HepG2 (cell line): Measurements from ENCODE around the gene ESPN. TPM values are rescaled to one million over a fixed set of nuclear protein-coding genes. Genes with fewer than 3 reads are reported as not detected.

ENCODE experiments used
- ATF7-NPFF ChIP-seq: sonication (generic); formaldehyde crosslinking; IDR thresholded peaks from 2 replicates; pipeline ENCODE4 v1.8.1; 2023; ENCODE audit warnings: mild to moderate bottlenecking, low read depth, missing genetic modification reagents, moderate library complexity
- CREM ChIP-seq, 2 experiments: sonication (generic) in 1 of 2; formaldehyde crosslinking in 1 of 2; IDR thresholded peaks; 2 replicates each; pipeline versions ENCODE4 v1.4.0 to v1.6.1; 2016 to 2020; ENCODE audit warnings: antibody characterized with exemption in 1 of 2, mild to moderate bottlenecking in 1 of 2, missing genetic modification reagents in 1 of 2
- IRF2 ChIP-seq: IDR thresholded peaks from 2 replicates; pipeline ENCODE4 v1.6.1; 2018; ENCODE audit warnings: missing genetic modification reagents, missing compliant biosample characterization
- KLF15 ChIP-seq: sonication (generic); formaldehyde crosslinking; IDR thresholded peaks from 2 replicates; pipeline ENCODE4 v1.8.1; 2023; ENCODE audit warnings: borderline replicate concordance, mild to moderate bottlenecking, inconsistent platforms, missing genetic modification reagents, mixed read lengths
- MYC ChIP-seq: sonication (generic); formaldehyde crosslinking; IDR thresholded peaks from 2 replicates; pipeline ENCODE4 v1.9.0; 2021; ENCODE audit warnings: missing genetic modification reagents, borderline replicate concordance
- NFYB ChIP-seq: sonication (generic); formaldehyde crosslinking; IDR thresholded peaks from 2 replicates; pipeline ENCODE4 v1.4.0; 2020; ENCODE audit warnings: missing genetic modification reagents
- PCBP2 ChIP-seq: fragments of 200-400 bp; formaldehyde crosslinking; optimal IDR thresholded peaks from 2 replicates; pipeline ENCODE3; 2018; ENCODE audit warnings: low read length, low read depth; ENCODE audit not compliant: poor library complexity, severe bottlenecking
- SRSF4 ChIP-seq: fragments of 200-400 bp; formaldehyde crosslinking; IDR thresholded peaks from one replicate; pipeline ENCODE4 v1.6.1; 2018; ENCODE audit warnings: mild to moderate bottlenecking, low read depth, low read length, moderate library complexity; ENCODE audit not compliant: poor library complexity, severe bottlenecking
- ZBTB42 ChIP-seq: sonication (generic); formaldehyde crosslinking; IDR thresholded peaks from 2 replicates; pipeline ENCODE4 v1.5.0; 2020; ENCODE audit warnings: mild to moderate bottlenecking, missing genetic modification reagents
- ZNF34 ChIP-seq: sonication (generic); formaldehyde crosslinking; IDR thresholded peaks from 2 replicates; pipeline ENCODE4 v1.4.0; 2020; ENCODE audit warnings: mild to moderate bottlenecking, missing genetic modification reagents, borderline replicate concordance
- ZNF562 ChIP-seq: sonication (generic); formaldehyde crosslinking; IDR thresholded peaks from 2 replicates; pipeline ENCODE4 v1.8.0; 2022; ENCODE audit warnings: missing genetic modification reagents, borderline replicate concordance
- polyA plus RNA-seq, 8 experiments: library from polyadenylated mRNA; depleted of rRNA in 3 of 8; stranded (reverse) in 7 of 8; unstranded in 1 of 8; fragments of >200 nt; fragmentation: Illumina TruSeq in 4 of 8; extraction: Trizol in 4 of 8; gene quantifications; 2 replicates each; pipeline versions ENCODE4 v1.2.1 to v1.2.3, GENCODE V29; 2011 to 2016; ENCODE audit warnings: low read depth in 4 of 8, missing spikeins in 1 of 8, mixed read lengths in 1 of 8; ENCODE audit not compliant: insufficient read depth in 1 of 8
- total RNA-seq, 5 experiments: library from RNA; depleted of rRNA; stranded (reverse); fragments of >200 nt; fragmentation: Illumina TruSeq; extraction: Trizol; gene quantifications; 2 replicates each; pipeline ENCODE4 v1.2.3, GENCODE V29; 2016; ENCODE audit warnings: low read depth in 1 of 5
- TF ChIP-seq, protein P1 (sequence below): sonication (generic); formaldehyde crosslinking; IDR thresholded peaks from 2 replicates; pipeline ENCODE4 v1.4.0; 2020; ENCODE audit warnings: mild to moderate bottlenecking, missing genetic modification reagents
- TF ChIP-seq, protein P2 (sequence below): IDR thresholded peaks from 2 replicates; pipeline ENCODE4 v1.6.1; 2016; ENCODE audit warnings: low read depth
- TF ChIP-seq, protein P3 (sequence below): sonication (generic); formaldehyde crosslinking; IDR thresholded peaks from 2 replicates; pipeline ENCODE4 v1.8.0; 2022; ENCODE audit warnings: missing genetic modification reagents, mild to moderate bottlenecking, borderline replicate concordance
- TF ChIP-seq, protein P4 (sequence below): sonication (generic); formaldehyde crosslinking; IDR thresholded peaks from 2 replicates; pipeline ENCODE4 v1.8.1; 2023; ENCODE audit warnings: mild to moderate bottlenecking, inconsistent platforms, moderate library complexity, missing genetic modification reagents, borderline replicate concordance
- TF ChIP-seq, protein P5 (sequence below): sonication (generic); formaldehyde crosslinking; conservative IDR thresholded peaks from 2 replicates; pipeline ENCODE4 v1.8.0; 2022; ENCODE audit warnings: mild to moderate bottlenecking, moderate library complexity, missing genetic modification reagents

ESPN gene
- total and polyA plus RNA-seq, 2 of the 13 experiments (the other 11 are each of a cell fraction or from before 2014, with no cell fraction given), result 48.6 to 54.2 TPM

DNA sequence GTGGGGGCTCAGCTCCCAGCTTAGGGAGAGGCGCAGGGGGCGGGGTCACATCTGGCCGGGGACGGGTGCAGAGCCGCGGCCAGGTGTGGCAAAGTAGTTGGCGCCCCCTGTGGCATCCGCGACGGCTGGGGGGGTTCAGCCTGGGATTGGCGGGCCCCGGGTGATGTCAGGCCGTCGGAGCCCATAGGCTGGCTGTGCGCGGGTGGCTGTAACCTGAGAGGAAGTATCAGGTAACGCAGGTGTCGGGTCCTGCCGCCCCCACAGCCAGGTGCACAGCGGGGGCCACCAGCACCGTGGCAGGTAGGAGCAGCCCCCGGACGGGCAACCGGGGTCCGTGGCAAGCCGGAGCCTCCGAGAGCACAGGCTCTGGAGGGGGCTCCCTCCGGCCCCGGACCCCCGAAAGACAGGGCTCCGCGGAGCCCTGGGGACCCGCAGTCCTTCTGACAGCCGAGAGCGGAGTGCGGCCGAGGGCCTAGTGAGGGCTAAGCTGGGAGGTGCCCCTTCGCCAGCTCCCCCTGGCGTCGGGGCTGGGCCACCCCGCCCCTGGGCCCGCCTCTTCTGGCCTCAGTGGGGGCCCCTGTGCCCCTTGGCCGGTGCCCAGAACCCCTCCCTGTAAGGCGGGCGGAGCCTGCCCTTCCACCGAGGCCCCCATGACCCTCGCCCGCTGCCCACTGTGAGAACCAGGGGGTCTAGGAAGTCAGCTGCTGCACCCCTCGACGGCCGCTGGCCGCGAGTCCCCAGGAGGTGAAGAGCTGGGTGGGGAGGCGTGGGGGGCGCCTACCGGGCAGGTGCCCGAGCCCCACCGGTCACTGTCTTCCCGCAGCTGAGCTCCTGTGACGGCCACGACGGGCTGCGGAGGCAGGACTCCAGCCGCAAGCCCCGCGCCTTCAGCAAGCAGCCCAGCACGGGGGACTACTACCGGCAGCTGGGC, 23.5 kb downstream of the ESPN start (continued):
- TF ChIP-seq, protein P1, sequence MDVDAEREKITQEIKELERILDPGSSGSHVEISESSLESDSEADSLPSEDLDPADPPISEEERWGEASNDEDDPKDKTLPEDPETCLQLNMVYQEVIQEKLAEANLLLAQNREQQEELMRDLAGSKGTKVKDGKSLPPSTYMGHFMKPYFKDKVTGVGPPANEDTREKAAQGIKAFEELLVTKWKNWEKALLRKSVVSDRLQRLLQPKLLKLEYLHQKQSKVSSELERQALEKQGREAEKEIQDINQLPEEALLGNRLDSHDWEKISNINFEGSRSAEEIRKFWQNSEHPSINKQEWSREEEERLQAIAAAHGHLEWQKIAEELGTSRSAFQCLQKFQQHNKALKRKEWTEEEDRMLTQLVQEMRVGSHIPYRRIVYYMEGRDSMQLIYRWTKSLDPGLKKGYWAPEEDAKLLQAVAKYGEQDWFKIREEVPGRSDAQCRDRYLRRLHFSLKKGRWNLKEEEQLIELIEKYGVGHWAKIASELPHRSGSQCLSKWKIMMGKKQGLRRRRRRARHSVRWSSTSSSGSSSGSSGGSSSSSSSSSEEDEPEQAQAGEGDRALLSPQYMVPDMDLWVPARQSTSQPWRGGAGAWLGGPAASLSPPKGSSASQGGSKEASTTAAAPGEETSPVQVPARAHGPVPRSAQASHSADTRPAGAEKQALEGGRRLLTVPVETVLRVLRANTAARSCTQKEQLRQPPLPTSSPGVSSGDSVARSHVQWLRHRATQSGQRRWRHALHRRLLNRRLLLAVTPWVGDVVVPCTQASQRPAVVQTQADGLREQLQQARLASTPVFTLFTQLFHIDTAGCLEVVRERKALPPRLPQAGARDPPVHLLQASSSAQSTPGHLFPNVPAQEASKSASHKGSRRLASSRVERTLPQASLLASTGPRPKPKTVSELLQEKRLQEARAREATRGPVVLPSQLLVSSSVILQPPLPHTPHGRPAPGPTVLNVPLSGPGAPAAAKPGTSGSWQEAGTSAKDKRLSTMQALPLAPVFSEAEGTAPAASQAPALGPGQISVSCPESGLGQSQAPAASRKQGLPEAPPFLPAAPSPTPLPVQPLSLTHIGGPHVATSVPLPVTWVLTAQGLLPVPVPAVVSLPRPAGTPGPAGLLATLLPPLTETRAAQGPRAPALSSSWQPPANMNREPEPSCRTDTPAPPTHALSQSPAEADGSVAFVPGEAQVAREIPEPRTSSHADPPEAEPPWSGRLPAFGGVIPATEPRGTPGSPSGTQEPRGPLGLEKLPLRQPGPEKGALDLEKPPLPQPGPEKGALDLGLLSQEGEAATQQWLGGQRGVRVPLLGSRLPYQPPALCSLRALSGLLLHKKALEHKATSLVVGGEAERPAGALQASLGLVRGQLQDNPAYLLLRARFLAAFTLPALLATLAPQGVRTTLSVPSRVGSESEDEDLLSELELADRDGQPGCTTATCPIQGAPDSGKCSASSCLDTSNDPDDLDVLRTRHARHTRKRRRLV (CRISPR knock-in tag), result no peak
- TF ChIP-seq NFYB (CRISPR knock-in tag) (peak; percentile 72), MYC (peak; percentile 51; the same call in 1 of the 2 replicates), ZNF562 (CRISPR knock-in tag) (no peak), KLF15 (CRISPR knock-in tag) (peak; percentile 74; the same call in 1 of the 2 replicates), IRF2 (CRISPR knock-in tag) (no peak), ATF7-NPFF (CRISPR knock-in tag) (peak; percentile 28; the same call in 1 of the 2 replicates), PCBP2 (no peak), ZNF34 (CRISPR knock-in tag) (no peak), CREM (IDR thresholded peaks at IDR 0.05) (no peak; the same call in 1 of the 2 replicates), CREM (CRISPR knock-in tag; IDR thresholded peaks at IDR 0.05) (no peak), ZBTB42 (peak; percentile 99), SRSF4 (no peak)
- TF ChIP-seq, protein P2, sequence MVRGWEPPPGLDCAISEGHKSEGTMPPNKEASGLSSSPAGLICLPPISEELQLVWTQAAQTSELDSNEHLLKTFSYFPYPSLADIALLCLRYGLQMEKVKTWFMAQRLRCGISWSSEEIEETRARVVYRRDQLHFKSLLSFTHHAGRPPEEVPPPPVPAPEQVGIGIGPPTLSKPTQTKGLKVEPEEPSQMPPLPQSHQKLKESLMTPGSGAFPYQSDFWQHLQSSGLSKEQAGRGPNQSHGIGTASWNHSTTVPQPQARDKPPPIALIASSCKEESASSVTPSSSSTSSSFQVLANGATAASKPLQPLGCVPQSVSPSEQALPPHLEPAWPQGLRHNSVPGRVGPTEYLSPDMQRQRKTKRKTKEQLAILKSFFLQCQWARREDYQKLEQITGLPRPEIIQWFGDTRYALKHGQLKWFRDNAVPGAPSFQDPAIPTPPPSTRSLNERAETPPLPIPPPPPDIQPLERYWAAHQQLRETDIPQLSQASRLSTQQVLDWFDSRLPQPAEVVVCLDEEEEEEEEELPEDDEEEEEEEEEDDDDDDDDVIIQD (CRISPR knock-in tag), result peak; percentile 7; the same call in 1 of the 2 replicates
- TF ChIP-seq, protein P3, sequence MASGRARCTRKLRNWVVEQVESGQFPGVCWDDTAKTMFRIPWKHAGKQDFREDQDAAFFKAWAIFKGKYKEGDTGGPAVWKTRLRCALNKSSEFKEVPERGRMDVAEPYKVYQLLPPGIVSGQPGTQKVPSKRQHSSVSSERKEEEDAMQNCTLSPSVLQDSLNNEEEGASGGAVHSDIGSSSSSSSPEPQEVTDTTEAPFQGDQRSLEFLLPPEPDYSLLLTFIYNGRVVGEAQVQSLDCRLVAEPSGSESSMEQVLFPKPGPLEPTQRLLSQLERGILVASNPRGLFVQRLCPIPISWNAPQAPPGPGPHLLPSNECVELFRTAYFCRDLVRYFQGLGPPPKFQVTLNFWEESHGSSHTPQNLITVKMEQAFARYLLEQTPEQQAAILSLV (CRISPR knock-in tag), result peak; percentile 73; the same call in 1 of the 2 replicates
- TF ChIP-seq, protein P4, sequence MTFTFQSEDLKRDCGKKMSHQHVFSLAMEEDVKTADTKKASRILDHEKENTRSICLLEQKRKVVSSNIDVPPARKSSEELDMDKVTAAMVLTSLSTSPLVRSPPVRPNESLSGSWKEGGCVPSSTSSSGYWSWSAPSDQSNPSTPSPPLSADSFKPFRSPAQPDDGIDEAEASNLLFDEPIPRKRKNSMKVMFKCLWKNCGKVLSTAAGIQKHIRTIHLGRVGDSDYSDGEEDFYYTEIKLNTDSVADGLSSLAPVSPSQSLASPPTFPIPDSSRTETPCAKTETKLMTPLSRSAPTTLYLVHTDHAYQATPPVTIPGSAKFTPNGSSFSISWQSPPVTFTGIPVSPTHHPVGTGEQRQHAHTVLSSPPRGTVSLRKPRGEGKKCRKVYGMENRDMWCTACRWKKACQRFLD (CRISPR knock-in tag), result no peak; the same call in 1 of the 2 replicates
- TF ChIP-seq, protein P5, sequence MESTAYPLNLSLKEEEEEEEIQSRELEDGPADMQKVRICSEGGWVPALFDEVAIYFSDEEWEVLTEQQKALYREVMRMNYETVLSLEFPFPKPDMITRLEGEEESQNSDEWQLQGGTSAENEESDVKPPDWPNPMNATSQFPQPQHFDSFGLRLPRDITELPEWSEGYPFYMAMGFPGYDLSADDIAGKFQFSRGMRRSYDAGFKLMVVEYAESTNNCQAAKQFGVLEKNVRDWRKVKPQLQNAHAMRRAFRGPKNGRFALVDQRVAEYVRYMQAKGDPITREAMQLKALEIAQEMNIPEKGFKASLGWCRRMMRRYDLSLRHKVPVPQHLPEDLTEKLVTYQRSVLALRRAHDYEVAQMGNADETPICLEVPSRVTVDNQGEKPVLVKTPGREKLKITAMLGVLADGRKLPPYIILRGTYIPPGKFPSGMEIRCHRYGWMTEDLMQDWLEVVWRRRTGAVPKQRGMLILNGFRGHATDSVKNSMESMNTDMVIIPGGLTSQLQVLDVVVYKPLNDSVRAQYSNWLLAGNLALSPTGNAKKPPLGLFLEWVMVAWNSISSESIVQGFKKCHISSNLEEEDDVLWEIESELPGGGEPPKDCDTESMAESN (CRISPR knock-in tag), result no peak
